Measurements from ENCODE around the gene PTGES.

DNA sequence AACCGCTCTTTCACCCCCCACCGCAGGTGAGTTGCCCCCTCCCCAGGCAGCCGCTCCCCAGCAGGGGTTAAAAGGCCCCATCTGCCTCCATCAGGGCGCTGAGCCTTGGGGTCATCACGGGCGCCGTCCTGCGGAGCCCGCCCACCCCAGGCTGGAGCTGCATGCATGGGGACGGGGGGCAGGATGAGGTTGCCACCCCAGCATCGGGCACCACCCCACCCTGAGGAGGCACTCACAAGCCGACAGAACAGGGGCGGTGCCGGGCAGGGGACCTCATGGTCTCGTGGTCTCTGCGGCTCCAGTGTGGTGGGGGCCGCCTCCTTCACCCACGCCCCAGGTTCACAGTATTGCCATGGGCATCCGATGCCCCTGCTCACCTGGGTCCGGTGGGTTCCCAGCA is 16.5 kb downstream of the PTGES start:
- TF ChIP-seq SMC3 (IDR thresholded peaks at IDR 0.05; ENCODE audit: borderline replicate concordance, low read length) (no peak), TAF1 (IDR thresholded peaks at IDR 0.05; ENCODE audit: borderline replicate concordance, low read depth, low read length) (no peak), RAD51 (IDR thresholded peaks at IDR 0.05) (no peak), RAD21 (IDR thresholded peaks at IDR 0.05; ENCODE audit: insufficient read depth, low read depth, low read length) (no peak), EZH2 (IDR thresholded peaks at IDR 0.05; ENCODE audit: borderline replicate concordance, control insufficient read depth, low read depth, low read length) (no peak), POU2F2 (IDR thresholded peaks at IDR 0.05; ENCODE audit: borderline replicate concordance, low read depth, low read length) (no peak), GABPA (IDR thresholded peaks at IDR 0.05; ENCODE audit: low read depth) (no peak), POLR2A (IDR thresholded peaks at IDR 0.05; ENCODE audit: low read depth, low read length) (no peak)
- TF ChIP-seq, protein P1, sequence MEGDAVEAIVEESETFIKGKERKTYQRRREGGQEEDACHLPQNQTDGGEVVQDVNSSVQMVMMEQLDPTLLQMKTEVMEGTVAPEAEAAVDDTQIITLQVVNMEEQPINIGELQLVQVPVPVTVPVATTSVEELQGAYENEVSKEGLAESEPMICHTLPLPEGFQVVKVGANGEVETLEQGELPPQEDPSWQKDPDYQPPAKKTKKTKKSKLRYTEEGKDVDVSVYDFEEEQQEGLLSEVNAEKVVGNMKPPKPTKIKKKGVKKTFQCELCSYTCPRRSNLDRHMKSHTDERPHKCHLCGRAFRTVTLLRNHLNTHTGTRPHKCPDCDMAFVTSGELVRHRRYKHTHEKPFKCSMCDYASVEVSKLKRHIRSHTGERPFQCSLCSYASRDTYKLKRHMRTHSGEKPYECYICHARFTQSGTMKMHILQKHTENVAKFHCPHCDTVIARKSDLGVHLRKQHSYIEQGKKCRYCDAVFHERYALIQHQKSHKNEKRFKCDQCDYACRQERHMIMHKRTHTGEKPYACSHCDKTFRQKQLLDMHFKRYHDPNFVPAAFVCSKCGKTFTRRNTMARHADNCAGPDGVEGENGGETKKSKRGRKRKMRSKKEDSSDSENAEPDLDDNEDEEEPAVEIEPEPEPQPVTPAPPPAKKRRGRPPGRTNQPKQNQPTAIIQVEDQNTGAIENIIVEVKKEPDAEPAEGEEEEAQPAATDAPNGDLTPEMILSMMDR (IDR thresholded peaks at IDR 0.05 in 2 of 3, conservative IDR thresholded peaks at IDR 0.05 in 1 of 3; ENCODE audit: control insufficient read depth in 2 of 3, extremely low read depth in 1 of 3, insufficient read depth in 1 of 3, low read depth in 3 of 3, low read length in 3 of 3), result no peak
- TF ChIP-seq, protein P2, sequence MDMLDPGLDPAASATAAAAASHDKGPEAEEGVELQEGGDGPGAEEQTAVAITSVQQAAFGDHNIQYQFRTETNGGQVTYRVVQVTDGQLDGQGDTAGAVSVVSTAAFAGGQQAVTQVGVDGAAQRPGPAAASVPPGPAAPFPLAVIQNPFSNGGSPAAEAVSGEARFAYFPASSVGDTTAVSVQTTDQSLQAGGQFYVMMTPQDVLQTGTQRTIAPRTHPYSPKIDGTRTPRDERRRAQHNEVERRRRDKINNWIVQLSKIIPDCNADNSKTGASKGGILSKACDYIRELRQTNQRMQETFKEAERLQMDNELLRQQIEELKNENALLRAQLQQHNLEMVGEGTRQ (IDR thresholded peaks at IDR 0.05; ENCODE audit: borderline replicate concordance, low read depth, low read length), result no peak
- TF ChIP-seq, protein P3, sequence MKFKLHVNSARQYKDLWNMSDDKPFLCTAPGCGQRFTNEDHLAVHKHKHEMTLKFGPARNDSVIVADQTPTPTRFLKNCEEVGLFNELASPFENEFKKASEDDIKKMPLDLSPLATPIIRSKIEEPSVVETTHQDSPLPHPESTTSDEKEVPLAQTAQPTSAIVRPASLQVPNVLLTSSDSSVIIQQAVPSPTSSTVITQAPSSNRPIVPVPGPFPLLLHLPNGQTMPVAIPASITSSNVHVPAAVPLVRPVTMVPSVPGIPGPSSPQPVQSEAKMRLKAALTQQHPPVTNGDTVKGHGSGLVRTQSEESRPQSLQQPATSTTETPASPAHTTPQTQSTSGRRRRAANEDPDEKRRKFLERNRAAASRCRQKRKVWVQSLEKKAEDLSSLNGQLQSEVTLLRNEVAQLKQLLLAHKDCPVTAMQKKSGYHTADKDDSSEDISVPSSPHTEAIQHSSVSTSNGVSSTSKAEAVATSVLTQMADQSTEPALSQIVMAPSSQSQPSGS (IDR thresholded peaks at IDR 0.05; ENCODE audit: low read length), result no peak

Measured in GM12878 (cell line).